KOPT-K1 (cell line): ENCODE results near the gene POMT2.
"Not testable (repeated sequence)": the region's sequence is repeated elsewhere in the genome, so short reads cannot be mapped to it uniquely, and the experiment has no call there.

Source experiments
- H3K27ac ChIP-seq: fragments of 200-600 bp; sonication (generic); 2 replicates; pipeline ENCODE4 v1.5.1; 2016; ENCODE audit warnings: antibody characterized with exemption, mild to moderate bottlenecking, low read depth, low read length; ENCODE audit not compliant: poor library complexity, severe bottlenecking
- H3K36me3 ChIP-seq: fragments of 200-600 bp; sonication (generic); 2 replicates; pipeline ENCODE4 v1.5.1; 2017; ENCODE audit warnings: antibody characterized with exemption, mild to moderate bottlenecking, low read length, moderate library complexity; ENCODE audit not compliant: insufficient read depth
- H3K9me3 ChIP-seq: fragments of 200-600 bp; sonication (generic); 2 replicates; pipeline ENCODE4 v1.5.1; 2017; ENCODE audit warnings: antibody characterized with exemption, low read length, mild to moderate bottlenecking; ENCODE audit not compliant: insufficient read depth, poor library complexity, severe bottlenecking

POMT2 gene

DNA sequence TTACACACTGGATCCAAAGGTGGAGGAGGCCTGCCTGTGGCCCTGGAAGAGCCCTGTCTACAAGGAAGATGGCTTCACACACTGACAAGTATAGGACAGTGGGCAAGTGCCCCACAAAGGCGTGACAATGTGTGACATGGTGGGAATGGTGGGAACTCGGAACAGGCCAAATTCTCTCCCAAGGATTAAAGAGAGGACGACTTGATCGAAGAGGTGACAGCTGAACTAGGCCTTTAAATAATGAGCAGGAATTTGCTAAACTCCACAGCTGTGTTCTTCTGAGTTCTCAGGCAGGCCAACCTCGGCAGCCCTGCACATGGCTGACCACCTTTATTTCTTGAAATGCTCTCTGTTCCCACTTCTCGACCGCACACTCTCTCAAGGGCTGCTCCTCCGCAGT, 23.8 kb downstream of the POMT2 start:
- Histone ChIP-seq H3K27ac (no peak overlapping the region), H3K36me3 (peaks cover 22% of the 10 kb centered on the region; the same call in 1 of the 2 replicates), H3K9me3 (no peaks in the 10 kb centered on the region)

DNA sequence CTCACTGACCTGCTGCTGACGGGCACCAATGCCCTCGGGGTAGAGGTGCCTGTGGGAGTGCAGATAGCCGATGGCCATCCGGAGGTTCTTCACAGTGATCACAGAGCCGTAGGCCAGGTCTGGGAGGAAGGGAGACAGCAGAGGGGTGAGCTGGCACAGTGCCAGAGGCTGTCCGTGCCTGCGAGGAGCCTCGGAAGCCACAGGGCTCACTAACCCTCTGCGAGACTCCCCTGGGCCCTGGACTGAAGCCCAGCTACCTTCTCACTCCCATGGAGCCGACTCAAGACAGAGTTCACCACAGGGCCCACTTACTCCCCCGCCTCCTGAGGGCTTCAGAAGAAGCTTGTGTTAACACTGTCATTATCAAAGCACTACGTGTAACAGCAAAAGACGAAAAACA, 24.5 kb downstream of the POMT2 start:
- no peak overlapping the region for H3K27ac ChIP-seq
- H3K9me3 ChIP-seq, result no peaks in the 10 kb centered on the region
- peaks cover 22% of the 10 kb centered on the region; the same call in 1 of the 2 replicates for H3K36me3 ChIP-seq

DNA sequence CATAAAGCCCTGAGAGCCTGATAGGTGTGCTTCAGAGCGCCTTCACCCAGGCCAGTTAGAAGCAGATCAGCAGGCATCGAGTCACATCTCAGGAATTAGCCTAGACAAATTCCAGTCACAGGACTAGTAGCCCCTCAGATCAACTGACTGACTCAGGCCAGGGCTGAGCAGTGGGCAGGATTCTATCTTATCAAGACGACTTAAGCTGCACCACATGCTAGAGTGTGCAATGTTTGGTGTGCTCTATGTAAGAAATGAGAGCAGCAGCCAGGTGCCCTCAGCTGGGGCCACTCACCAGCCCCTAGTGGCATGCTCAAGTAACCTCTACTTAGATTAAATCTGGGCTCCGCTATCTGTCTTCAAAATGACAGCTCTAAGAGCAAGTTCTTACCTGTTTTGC, 30.0 kb downstream of the POMT2 start:
- no peaks in the 10 kb centered on the region for H3K9me3 ChIP-seq
- 0 out of 2 replicates have a peak, but pooled peaks cover 14% of the 10 kb centered on the region for H3K36me3 ChIP-seq
- no peak overlapping the region for H3K27ac ChIP-seq

DNA sequence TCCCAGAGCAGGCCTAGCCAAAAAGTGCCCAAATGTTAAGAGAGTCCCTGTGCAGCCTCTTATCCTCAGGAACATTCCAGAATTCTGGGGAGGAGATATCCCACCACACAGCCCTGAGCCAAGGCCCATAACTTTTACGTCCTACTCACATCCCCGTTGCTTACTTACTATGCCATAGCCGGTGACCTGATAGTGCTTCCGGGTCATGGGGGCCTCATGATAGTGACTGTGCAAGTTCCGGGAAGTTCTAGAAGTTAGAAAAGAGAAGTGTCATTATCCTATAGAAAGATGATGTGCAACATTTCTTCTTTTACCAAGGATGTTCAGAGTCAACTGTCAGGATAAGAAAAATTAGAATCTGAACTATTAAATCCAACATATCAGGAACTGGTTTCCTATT, 34.1 kb downstream of the POMT2 start:
- Histone ChIP-seq H3K9me3 (no peaks in the 10 kb centered on the region), H3K36me3 (peaks cover 45% of the 10 kb centered on the region; the same call in 1 of the 2 replicates), H3K27ac (no peak overlapping the region)

- Histone ChIP-seq H3K36me3 (peaks cover 48% of the 10 kb centered on the region; the same call in 1 of the 2 replicates), H3K27ac (no peak overlapping the region), H3K9me3 (no peaks in the 10 kb centered on the region)
Observed at GRCh38 chr14:77284466-77284865, 36.2 kb downstream of the POMT2 start.

- H3K9me3 ChIP-seq, result no peaks in the 10 kb centered on the region
- H3K36me3 ChIP-seq, result peaks cover 49% of the 10 kb centered on the region; the same call in 1 of the 2 replicates
- no peak overlapping the region for H3K27ac ChIP-seq
Observed at GRCh38 chr14:77284066-77284465, 36.6 kb downstream of the POMT2 start.

DNA sequence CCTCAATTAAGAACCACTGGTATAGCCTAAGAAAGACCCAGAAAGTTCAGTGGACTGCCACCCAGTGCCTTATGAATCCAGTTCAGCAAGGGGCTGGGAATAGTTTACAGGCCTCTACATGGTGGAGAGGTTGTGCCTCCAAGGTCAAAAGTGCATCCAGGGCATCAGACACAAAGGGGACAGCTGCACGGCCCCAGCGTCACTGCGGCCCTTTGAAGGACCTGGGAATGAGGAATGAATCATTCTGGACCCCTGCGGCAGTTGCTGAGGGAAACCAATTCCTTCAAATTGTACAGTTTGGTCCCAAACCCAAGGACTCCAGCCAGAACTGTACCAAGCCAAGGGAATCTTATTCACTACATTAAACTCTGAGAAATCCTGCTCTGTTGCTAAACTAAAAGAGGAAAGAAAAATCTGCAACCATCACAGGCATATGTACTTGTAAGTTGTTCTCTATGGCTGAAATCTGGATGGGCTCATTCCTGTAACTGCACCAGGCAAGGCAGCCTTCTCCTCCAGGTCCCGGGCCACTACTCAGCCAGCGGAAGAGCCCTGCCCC, 38.8 kb downstream of the POMT2 start:
- H3K36me3 ChIP-seq, result peaks cover 54% of the 10 kb centered on the region; the same call in 1 of the 2 replicates
- H3K9me3 ChIP-seq, result no peaks in the 10 kb centered on the region
- no peak overlapping the region for H3K27ac ChIP-seq

- H3K9me3 ChIP-seq, H3K27ac ChIP-seq: not testable (repeated sequence)
- peaks cover 44% of the 10 kb centered on the region; the same call in 1 of the 2 replicates for H3K36me3 ChIP-seq
Observed at GRCh38 chr14:77280921-77281320, 39.8 kb downstream of the POMT2 start.

DNA sequence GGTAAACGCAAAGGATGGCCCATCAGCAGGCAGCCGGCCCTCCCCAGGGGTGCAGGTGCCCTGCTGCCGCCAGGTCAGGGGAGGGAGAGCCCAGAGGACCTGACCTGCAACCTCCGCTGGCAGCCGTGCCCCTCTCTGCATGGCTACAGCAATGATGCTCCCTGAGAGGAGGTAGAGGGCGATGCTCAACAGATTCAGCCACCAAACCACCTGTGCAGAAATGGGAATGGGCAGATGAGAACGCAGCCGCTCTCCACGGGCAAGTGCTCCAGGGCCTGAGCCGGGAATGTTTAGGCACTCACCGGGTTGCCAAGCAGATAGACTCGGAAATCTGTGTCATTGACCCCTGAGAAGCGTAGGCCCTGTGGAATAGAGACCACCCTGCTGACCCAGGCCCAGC, 41.0 kb downstream of the POMT2 start:
- Histone ChIP-seq H3K27ac (no peak overlapping the region), H3K36me3 (peaks cover 32% of the 10 kb centered on the region; the same call in 1 of the 2 replicates), H3K9me3 (no peaks in the 10 kb centered on the region)

- Histone ChIP-seq H3K36me3 (peaks cover 21% of the 10 kb centered on the region; the same call in 1 of the 2 replicates), H3K27ac (no peak overlapping the region), H3K9me3 (no peaks in the 10 kb centered on the region)
Observed at GRCh38 chr14:77278461-77279230, 42.0 kb downstream of the POMT2 start.

GRCh38 chr14:77276959-77277358, 43.7 kb downstream of the POMT2 start:
- H3K9me3 ChIP-seq, result no peaks in the 10 kb centered on the region
- peaks cover 9% of the 10 kb centered on the region; the same call in 1 of the 2 replicates for H3K36me3 ChIP-seq
- H3K27ac ChIP-seq, result no peak overlapping the region

DNA sequence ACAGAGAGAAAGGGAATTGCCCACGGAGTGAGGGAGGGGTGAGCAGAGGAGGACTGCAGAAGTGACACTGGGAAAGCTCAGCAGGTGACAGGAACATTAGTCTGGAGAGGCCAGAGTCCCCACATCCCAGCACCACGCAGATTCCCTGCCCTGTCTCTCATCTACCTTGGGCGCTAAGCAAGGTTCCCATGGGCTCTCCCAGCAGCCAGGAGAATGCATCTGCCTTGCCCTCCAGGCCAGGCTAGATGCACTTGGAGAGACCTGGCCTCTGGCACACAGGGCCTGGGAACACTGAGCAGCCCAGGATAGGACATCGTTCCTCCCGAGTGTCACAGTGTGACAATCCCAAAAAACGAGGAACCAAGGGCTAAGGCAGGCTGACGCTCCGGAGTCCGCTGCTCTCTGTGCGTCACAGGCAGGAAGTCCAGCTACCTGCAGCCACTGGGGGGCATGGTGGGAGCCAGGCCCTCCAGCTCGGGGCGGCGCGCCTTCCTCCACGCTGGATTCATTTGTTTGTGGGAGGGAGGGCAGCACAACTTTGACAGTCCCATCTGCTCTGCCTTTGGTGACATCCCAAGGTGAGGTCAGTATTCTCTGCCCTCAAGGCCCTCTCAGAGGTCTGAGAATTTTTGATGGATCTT, 44.3 kb downstream of the POMT2 start:
- Histone ChIP-seq H3K9me3 (no peaks in the 10 kb centered on the region), H3K27ac (no peak overlapping the region), H3K36me3 (peaks cover 9% of the 10 kb centered on the region; the same call in 1 of the 2 replicates)

DNA sequence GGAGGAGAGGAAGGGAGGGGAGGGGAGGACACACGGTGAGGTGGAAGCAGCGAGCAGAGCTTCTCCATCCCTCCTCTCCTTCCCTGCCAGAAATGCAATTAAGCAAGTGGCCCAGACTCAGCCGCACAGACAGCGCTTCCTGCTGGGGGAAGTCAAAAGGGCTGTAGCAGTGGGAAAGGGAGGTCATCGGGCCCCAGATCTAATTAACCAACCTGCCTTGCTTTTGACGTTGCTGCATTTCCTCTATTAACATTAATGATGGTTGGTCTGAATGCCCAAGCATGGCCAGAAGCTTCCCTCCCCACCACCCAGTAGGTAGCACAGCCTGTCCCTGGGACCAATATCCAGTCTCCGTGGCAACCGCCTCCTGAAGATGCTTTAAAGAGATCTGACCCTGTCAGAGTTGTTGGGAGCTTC, 45.1 kb downstream of the POMT2 start:
- H3K27ac ChIP-seq, result no peak overlapping the region
- no peaks in the 10 kb centered on the region for H3K9me3 ChIP-seq
- peaks cover 9% of the 10 kb centered on the region; the same call in 1 of the 2 replicates for H3K36me3 ChIP-seq

GRCh38 chr14:77275041-77275580, 45.6 kb downstream of the POMT2 start:
- Histone ChIP-seq H3K27ac (no peak overlapping the region), H3K36me3 (peaks cover 9% of the 10 kb centered on the region; the same call in 1 of the 2 replicates), H3K9me3 (no peaks in the 10 kb centered on the region)

GRCh38 chr14:77273796-77274195, 46.9 kb downstream of the POMT2 start:
- Histone ChIP-seq H3K9me3 (no peaks in the 10 kb centered on the region), H3K36me3 (peaks cover 5% of the 10 kb centered on the region; the same call in 1 of the 2 replicates), H3K27ac (no peak overlapping the region)
